Activated effector memory CD4-positive, alpha-beta T cell treated with Interleukin-2 at 50 U/mL for 16 hours (primary cell): ENCODE data around the gene ASMT.
"Not testable (repeated sequence)": the region's sequence is repeated elsewhere in the genome, so short reads cannot be mapped to it uniquely, and the experiment has no call there.

Experiments
- DNase-seq: peaks from one replicate; pipeline ENCODE4 v3.0.0-alpha.2; 2020

ASMT gene

GRCh38 chrX:1614927-1615326 is at the start of gene ASMT:
ASMT (plus strand) TSS chrX:1615059; CDS start chrX:1615200, 141 bp downstream.
- no peak for DNase-seq

- DNase-seq, result not testable (repeated sequence)
Observed at GRCh38 chrX:1574181-1574580, 40.7 kb upstream of the ASMT start.

- DNase-seq, result no peak
Observed at GRCh38 chrX:1576201-1576992, 38.5 kb upstream of the ASMT start.

- DNase-seq, result no peak
Observed at GRCh38 chrX:1577845-1578244, 37.0 kb upstream of the ASMT start.

GRCh38 chrX:1578511-1579173 is 36.2 kb upstream of the ASMT start:
- DNase-seq, result no peak

GRCh38 chrX:1581132-1581531 is 33.7 kb upstream of the ASMT start:
- peak; percentile 56 for DNase-seq

- peak; percentile 70 for DNase-seq
Observed at GRCh38 chrX:1582686-1583437, 32.0 kb upstream of the ASMT start.

GRCh38 chrX:1584237-1585011 is 30.4 kb upstream of the ASMT start:
- no peak for DNase-seq

GRCh38 chrX:1587161-1587560 is 27.7 kb upstream of the ASMT start:
- DNase-seq, result no peak

- DNase-seq, result no peak
Observed at GRCh38 chrX:1589356-1590130, 25.3 kb upstream of the ASMT start.

GRCh38 chrX:1591102-1591862 is 23.6 kb upstream of the ASMT start, which contains the start of gene AKAP17A:
AKAP17A (plus strand) TSS chrX:1591604; CDS start chrX:1593463, 1,859 bp downstream.
- DNase-seq, result peak; percentile 98

GRCh38 chrX:1591863-1592469 is 22.9 kb upstream of the ASMT start:
- DNase-seq, result no peak

GRCh38 chrX:1592470-1593142 is 22.3 kb upstream of the ASMT start:
- no peak for DNase-seq

GRCh38 chrX:1593286-1594271 is 21.3 kb upstream of the ASMT start:
- DNase-seq, result no peak

GRCh38 chrX:1595711-1596060 is 19.2 kb upstream of the ASMT start:
- DNase-seq, result no peak

GRCh38 chrX:1596676-1597344 is 18.0 kb upstream of the ASMT start:
- DNase-seq, result no peak

- no peak for DNase-seq
Observed at GRCh38 chrX:1597345-1598020, 17.4 kb upstream of the ASMT start.
